CD4-positive, alpha-beta T cell treated with Interleukin-10 for 1 hour (primary cell): Measurements from ENCODE around the gene P3R3URF.
A peak's percentile ranks its signal among the peaks of the same experiment; 100 is the strongest.
"Not testable (repeated sequence)": the region's sequence is repeated elsewhere in the genome, so short reads cannot be mapped to it uniquely, and the experiment has no call there.

Experiments
- DNase-seq: peaks from one replicate; pipeline ENCODE4 v3.0.0-alpha.2; 2020

Gene P3R3URF

GRCh38 chr1:46176211-46176865 is at the start of gene P3R3URF:
Gene P3R3URF, minus strand, starts transcription at chr1:46176488. Its CDS starts 17 bp downstream, at chr1:46176471.
- no peak for DNase-seq

DNA sequence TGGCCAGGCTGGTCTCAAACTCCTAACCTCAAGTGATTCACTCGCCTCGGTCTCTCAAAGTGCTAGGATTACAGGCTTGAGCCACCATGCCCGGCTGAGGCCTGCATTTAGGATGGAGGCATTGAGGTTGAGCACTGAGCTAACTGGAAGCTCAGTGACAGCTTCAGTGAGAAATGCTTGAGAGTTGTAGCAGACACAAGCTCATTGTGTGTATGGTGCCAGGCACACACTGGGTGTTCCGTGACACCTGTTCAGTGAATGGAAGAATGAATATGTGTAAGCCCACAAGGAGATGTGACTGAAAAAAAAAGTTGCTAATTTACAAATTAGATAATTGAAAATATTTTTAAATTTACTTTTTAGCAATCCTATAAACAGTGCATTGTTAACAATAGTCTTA is 48.7 kb upstream of the P3R3URF start:
- no peak for DNase-seq

GRCh38 chr1:46223472-46223943 is 47.2 kb upstream of the P3R3URF start:
- peak; percentile 66 for DNase-seq

DNA sequence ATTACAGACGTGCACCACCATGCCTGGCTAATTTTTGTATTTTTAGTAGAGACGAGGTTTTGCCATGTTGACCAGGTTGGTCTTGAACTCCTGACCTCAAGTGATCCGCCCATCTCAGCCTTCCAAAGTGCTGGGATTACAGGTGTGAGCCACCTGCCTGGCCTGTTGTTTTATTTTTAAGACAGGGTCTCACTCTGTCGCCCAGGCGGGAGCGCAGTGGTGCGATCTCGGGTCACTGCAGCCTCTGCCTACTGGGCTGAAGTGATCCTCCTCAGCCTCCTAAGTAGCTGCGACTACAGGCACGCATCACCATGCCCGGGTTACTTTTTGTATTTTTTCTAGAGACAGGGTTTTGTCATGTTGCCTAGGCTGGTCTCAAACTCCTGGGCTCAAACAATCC is 46.8 kb upstream of the P3R3URF start:
- not testable (repeated sequence) for DNase-seq

- no peak for DNase-seq
These were observed 45.5 kb upstream of the P3R3URF start for GRCh38 chr1:46221749-46222148.

GRCh38 chr1:46220808-46221207 is 44.5 kb upstream of the P3R3URF start:
- DNase-seq = no peak

DNA sequence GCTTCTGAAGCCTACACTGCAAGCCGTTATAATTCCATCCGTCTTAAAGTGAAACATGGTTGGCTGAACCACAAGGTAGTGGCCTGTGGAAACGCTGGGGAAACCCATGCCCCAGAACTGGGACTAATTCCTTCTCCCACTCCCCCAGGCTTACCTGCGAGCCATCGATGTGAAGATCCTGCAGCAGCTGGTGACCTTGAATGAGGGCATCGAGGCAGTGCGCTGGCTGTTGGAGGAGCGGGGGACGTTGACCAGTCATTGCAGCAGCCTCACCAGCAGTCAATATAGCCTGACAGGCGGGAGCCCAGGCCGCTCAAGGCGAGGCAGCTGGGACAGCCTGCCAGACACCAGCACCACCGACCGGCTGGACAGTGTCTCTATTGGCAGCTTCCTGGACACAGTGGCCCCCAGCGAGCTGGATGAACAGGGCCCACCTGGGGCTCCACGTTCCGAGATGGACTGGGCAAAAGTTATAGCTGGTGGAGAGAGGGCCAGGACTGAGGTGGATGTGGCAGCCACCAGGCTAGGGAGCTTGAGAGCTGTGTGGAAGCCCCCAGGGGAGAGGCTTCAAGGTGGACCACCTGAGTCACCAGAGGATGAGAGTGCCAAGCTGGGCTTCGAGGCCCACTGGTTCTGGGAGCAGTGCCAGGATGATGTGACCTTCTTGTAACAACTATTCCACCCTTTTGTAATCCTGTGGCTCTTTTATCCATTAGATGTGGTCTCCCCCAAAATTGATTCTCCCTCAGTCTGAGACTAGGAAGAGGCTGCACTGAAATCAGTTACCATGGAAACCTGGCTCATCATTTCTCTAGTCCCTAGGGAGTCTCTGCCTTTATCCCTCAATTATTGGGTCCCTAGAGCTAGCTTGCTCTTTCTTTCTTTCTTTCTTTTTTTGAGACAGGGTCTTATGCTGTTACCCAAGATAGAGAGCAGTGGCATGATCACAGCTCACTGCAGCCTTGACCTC is 43.5 kb upstream of the P3R3URF start:
- DNase-seq = no peak

- DNase-seq = no peak
These were observed 42.2 kb upstream of the P3R3URF start for GRCh38 chr1:46218443-46218842.

- no peak for DNase-seq
These were observed 39.2 kb upstream of the P3R3URF start for GRCh38 chr1:46215504-46215903.

DNA sequence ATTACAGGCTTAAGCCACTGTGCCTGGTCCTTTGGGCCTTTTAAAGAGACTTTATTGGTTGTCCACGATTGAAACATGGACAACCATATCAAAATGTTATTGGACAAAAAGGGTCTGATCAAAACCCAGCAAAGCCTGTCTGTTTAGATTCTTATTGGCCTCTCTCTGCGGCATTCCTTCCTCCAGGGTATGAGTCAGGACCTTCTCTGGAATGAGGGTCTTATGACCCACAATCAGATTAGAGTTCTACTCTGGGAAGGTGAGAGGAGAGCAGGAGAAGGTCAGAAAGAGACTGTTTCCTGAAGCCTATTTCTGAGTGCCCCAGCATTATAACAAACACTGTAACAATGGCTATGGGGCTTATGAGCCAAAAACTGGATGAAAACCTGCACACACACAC is 34.8 kb upstream of the P3R3URF start:
- no peak for DNase-seq

- DNase-seq = no peak
These were observed 34.3 kb upstream of the P3R3URF start for GRCh38 chr1:46210561-46210960.

- no peak for DNase-seq
These were observed 30.1 kb upstream of the P3R3URF start for GRCh38 chr1:46206399-46206798.

DNA sequence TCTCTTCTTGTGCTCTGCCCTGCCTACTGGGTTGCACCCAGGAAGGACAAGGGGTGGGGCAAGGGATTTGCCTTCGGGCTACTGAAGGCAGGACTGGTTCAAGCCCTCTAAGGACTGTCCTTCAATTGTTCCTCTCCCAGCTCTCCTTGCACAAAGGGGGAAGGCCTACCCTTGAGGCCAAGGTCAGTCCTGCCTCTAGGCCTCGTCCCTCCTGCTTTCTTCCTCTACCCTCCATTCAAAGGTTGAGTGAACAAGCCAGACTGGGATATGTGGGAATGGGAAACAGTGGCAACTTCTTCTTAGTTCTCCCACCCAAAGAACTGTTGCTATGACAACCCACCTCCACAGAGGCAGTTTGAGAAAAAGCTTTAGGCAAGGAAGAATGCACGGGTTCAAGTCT is 29.5 kb upstream of the P3R3URF start:
- DNase-seq = no peak

DNA sequence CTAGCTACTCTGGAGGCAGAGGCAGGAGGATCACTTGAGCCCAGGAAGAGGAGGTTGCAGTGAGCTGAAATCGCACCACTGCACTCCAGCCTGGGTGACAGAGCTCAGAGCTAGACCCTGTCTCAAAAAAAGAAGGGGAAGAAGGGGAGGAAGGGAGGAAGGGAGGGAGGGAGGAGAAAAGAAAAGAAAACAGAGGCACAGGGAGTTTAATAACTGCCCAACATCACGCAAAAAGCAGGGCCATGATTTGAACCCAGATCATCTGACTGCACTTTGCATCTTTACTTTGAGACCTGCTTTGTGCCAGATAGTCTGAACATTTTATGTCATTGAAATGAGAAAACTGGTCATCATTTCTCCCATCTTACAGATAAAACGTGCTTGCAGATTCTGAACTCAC is 28.9 kb upstream of the P3R3URF start:
- DNase-seq = no peak

- DNase-seq = no peak
These were observed 28.1 kb upstream of the P3R3URF start for GRCh38 chr1:46204406-46204742.

DNA sequence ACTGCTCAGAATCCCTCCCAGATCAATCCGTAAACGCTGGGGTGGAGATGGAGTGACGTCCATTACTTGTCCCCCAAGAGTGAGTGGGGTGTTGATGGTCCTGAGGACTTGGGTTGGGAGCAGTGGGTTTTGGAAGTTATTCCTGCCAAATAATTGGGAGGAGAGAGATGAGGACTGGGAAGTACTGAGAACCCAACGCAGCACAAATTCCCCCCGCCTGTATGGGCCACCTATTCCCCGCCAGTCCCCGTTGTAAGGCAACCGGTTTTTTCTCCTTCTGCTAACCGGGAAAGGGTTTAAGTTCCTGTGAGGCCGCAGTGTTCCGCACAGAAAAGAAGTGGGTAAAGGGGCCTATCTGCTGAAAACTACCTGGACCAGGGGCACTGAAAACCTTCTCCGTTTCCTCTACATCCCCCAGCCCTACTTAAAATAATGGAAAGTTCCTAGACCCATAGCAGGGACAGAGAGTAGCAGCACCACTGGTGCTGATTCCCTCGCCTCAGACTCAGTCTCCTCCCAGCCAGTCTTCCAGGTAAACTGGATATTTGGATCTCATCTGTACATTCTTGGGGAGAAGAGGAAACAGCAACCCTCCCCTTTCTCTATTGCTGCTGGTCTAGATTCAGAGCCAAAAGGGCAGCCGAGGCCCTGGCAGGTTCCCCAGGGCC is 27.6 kb upstream of the P3R3URF start:
- no peak for DNase-seq

DNA sequence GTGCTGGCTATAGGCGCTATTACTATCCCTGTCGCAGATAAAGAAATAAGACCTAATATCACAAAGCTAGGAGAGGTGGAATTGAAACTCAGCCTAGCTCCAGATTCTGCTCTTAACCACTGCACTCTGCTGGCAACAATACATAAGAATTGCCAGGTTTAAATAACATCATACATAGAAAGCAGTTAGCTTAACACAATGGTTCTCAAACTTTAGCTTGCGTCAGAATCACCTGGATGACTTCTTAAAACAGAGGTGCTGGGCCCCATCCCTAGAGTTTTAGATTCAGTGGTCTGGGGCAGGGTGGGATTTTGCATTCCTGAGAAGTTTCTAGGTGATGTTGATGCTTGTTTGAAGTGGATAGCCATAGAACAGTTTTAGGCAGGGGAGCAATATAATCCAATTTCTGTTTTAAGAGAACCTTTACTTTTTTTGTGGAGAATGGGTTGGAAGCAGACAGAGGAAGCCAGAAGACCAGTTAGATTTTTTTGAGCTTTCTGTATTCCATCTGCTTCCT is 23.0 kb upstream of the P3R3URF start:
- DNase-seq = no peak

DNA sequence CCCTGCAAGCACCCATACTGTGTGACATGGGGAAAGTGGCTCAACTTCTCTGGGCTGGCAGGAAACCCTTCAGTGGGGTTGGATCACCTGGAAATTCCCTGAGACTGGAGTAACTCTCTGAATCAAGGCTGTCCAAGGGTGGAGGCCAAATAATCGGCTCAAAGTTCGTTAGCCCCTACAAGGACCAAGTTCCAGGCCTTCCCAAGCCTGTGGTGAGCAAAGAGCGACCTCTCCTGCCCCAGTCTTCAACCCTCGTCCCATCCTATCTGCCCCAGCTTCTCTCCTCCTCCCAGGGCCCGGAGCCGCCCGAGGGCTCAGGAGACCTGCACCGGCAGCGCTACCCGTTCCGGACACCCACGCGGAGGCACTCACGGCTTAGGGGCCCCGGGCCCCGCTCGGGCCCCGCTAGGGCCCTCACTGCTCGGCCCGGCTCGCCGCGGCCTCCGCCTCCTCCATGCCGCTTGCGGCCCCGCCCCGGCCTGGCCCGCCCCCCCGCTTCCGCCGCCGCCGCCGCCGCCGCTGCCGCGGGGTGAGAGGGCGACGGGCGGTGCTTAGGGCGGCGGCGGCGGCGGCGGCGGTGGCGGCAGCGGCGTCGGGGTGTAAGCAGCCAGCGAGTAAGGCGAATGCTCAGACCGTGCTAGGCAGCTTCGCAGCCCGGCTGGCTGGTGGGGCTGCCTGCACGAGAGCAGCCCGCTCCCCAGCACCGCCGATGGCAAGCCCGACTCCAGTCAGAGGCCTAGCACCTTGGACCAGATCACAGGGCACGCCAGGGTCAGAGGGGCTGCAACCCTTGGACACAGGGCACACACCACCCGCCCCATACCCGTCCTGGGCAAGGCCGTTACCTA is 21.9 kb upstream of the P3R3URF start, which contains the start of gene POMGNT1:
POMGNT1 (minus strand) TSS at position 471 of the 848 bp plus-strand sequence. CDS start 613 bp downstream, outside the sequence.
- DNase-seq = peak; percentile 78

DNA sequence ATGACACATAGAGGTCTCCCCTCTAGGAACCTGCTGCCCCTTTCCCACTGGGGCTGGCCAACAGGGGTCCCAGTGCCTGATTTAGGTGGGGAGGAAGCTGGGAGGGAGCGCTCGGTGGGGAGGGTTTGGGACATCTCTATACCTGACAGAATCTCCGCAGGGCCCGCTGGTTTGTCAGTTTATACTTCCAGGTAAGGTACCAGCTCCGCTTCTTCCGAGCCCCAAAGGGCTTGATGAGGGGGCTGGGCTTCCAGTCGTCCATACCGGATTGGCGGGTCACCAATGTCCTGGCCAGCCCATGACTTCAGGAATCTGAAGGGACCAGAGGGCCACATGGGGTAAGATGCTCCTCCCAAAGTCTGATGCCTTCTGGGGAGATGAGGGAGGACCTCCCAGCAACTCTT is 21.3 kb upstream of the P3R3URF start:
- no peak for DNase-seq

GRCh38 chr1:46196609-46197008 is 20.3 kb upstream of the P3R3URF start:
- DNase-seq = no peak

DNA sequence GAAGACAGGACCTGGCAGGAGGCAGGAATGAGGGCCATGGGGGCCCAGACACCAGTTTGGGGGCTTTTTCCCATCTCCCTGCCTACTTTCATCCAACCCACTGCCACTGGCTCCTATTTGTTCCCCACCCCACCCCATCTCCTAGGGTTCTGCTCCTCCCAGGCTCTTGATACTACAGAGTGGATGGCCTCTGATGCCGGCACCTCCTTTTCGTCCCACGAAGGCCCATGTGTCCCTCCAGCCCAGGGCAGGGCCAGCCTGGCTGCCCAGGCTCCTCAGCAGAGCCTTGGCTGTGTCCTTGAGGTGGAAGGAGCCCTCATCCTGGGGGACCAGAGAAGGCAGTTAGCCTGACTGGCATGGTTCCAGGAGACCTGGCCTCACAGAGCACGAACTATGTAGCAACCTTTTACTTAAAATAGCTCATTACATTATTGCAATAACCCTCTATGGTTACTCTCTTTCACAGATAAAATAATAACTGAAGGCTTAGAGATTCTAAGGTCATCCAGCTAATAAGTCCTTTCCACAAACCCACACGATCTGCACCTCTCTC is 18.4 kb upstream of the P3R3URF start:
- no peak for DNase-seq
